Measurements from ENCODE around the gene TPST1. TPM values are rescaled to one million over a fixed set of nuclear protein-coding genes. Genes with fewer than 3 reads are reported as not detected.

The TPST1 gene
- polyA plus RNA-seq, 1 of the 3 experiments (the other 2 are of a cell fraction): 36.4 TPM

DNA sequence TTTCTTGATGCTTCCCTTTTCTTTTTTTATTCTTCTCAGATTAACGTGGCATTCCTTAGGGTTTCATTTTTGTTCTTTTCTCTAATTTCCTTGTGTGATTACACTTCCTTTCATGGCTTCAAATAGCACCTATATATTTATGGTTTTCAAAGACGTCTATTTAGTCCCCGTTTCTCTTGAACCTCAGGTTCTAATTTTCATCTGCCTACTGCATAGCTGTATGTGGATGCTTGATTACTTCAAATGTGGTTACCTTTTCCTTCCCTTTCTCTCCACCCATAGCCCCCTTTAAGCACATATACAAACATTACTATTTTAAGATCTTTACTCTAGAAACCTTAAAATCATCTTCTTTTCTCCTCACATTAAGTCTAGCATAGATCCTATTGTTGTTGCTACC lies 2.4 kb downstream of the TPST1 start:
- no peak overlapping the region for H3K27ac ChIP-seq (ENCODE audit: low read depth in 2 of 2, low read length in 1 of 2)
- ChIA-PET CTCF (interaction anchor here (1.1 to 5.9 kb wide), 4 partner anchors 11 to 310 kb away, joined by 3 to 35 read pairs (median 6); no protein-coding TSS in a partner anchor), POLR2A (interaction anchor here (1.4 kb wide), 1 partner anchor 286 kb away, joined by 3 read pairs; no protein-coding TSS in a partner anchor)
- H3K4me3 ChIP-seq (ENCODE audit: low read depth in 2 of 2, low read length in 1 of 2): no peak overlapping the region
- no peaks in the 10 kb centered on the region for H3K9me3 ChIP-seq
- peaks cover 0 to 3% of the 10 kb centered on the region in 2 experiments for H3K36me3 ChIP-seq (replicated peaks in 1 of 2; ENCODE audit: control insufficient read depth in 1 of 2, insufficient read depth in 2 of 2, low read length in 1 of 2)
- H3K4me2 ChIP-seq: no peak overlapping the region
- 87% methylated on average over 3 of the region's 3 CpGs for WGBS (ENCODE audit: low lambda C conversion rate)
- no peak for DNase-seq
- no peak overlapping the region for H3K9ac ChIP-seq
- peaks cover 57% of the 10 kb centered on the region for H3K79me2 ChIP-seq (ENCODE audit: insufficient read depth)
- peaks cover under 1% of the 10 kb centered on the region for H3F3A ChIP-seq (replicated peaks; ENCODE audit: insufficient read depth)
- H3K9me2 ChIP-seq: no peaks in the 10 kb centered on the region
- H4K20me1 ChIP-seq (ENCODE audit: insufficient read depth): 0 out of 2 replicates have a peak, but pooled peaks cover 5% of the 10 kb centered on the region
- H2AFZ ChIP-seq (ENCODE audit: low read depth): no peak overlapping the region
- TF ChIP-seq TEAD4 (IDR thresholded peaks at IDR 0.05; ENCODE audit: borderline replicate concordance, insufficient read depth) (no peak), JUND (IDR thresholded peaks at IDR 0.05) (no peak), GABPA (IDR thresholded peaks at IDR 0.05; ENCODE audit: low read depth) (no peak), MXI1 (IDR thresholded peaks at IDR 0.05; ENCODE audit: low read depth, low read length) (no peak), CHD2 (IDR thresholded peaks at IDR 0.05; ENCODE audit: low read length, partially characterized antibody) (no peak), SIN3A (IDR thresholded peaks at IDR 0.05; ENCODE audit: borderline replicate concordance, low read depth, low read length) (no peak), RXRA (IDR thresholded peaks at IDR 0.05; ENCODE audit: borderline replicate concordance, low read depth) (no peak), FOXM1 (IDR thresholded peaks at IDR 0.05; ENCODE audit: low read depth) (no peak), FOXJ3 (CRISPR knock-in tag; IDR thresholded peaks at IDR 0.05) (no peak), SMC3 (IDR thresholded peaks at IDR 0.05; ENCODE audit: low read depth, low read length) (no peak)
- TF ChIP-seq, protein P1, sequence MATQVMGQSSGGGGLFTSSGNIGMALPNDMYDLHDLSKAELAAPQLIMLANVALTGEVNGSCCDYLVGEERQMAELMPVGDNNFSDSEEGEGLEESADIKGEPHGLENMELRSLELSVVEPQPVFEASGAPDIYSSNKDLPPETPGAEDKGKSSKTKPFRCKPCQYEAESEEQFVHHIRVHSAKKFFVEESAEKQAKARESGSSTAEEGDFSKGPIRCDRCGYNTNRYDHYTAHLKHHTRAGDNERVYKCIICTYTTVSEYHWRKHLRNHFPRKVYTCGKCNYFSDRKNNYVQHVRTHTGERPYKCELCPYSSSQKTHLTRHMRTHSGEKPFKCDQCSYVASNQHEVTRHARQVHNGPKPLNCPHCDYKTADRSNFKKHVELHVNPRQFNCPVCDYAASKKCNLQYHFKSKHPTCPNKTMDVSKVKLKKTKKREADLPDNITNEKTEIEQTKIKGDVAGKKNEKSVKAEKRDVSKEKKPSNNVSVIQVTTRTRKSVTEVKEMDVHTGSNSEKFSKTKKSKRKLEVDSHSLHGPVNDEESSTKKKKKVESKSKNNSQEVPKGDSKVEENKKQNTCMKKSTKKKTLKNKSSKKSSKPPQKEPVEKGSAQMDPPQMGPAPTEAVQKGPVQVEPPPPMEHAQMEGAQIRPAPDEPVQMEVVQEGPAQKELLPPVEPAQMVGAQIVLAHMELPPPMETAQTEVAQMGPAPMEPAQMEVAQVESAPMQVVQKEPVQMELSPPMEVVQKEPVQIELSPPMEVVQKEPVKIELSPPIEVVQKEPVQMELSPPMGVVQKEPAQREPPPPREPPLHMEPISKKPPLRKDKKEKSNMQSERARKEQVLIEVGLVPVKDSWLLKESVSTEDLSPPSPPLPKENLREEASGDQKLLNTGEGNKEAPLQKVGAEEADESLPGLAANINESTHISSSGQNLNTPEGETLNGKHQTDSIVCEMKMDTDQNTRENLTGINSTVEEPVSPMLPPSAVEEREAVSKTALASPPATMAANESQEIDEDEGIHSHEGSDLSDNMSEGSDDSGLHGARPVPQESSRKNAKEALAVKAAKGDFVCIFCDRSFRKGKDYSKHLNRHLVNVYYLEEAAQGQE (IDR thresholded peaks at IDR 0.05; ENCODE audit: low read depth, low read length): no peak
- TF ChIP-seq, protein P2, sequence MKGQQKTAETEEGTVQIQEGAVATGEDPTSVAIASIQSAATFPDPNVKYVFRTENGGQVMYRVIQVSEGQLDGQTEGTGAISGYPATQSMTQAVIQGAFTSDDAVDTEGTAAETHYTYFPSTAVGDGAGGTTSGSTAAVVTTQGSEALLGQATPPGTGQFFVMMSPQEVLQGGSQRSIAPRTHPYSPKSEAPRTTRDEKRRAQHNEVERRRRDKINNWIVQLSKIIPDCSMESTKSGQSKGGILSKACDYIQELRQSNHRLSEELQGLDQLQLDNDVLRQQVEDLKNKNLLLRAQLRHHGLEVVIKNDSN (IDR thresholded peaks at IDR 0.05; ENCODE audit: borderline replicate concordance, low read depth): no peak
- TF ChIP-seq, protein P3, sequence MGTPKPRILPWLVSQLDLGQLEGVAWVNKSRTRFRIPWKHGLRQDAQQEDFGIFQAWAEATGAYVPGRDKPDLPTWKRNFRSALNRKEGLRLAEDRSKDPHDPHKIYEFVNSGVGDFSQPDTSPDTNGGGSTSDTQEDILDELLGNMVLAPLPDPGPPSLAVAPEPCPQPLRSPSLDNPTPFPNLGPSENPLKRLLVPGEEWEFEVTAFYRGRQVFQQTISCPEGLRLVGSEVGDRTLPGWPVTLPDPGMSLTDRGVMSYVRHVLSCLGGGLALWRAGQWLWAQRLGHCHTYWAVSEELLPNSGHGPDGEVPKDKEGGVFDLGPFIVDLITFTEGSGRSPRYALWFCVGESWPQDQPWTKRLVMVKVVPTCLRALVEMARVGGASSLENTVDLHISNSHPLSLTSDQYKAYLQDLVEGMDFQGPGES (IDR thresholded peaks at IDR 0.05; ENCODE audit: low read depth, low read length): no peak
- peaks cover 16 to 18% of the 10 kb centered on the region in 2 experiments for H3K4me1 ChIP-seq (ENCODE audit: control insufficient read depth in 1 of 2, insufficient read depth in 2 of 2, low read depth in 1 of 2, low read length in 1 of 2)
- H3K27me3 ChIP-seq (ENCODE audit: insufficient read depth): no peaks in the 10 kb centered on the region

All from SK-N-SH (cell line).